ENCODE results near the gene MISP.

MISP gene

DNA sequence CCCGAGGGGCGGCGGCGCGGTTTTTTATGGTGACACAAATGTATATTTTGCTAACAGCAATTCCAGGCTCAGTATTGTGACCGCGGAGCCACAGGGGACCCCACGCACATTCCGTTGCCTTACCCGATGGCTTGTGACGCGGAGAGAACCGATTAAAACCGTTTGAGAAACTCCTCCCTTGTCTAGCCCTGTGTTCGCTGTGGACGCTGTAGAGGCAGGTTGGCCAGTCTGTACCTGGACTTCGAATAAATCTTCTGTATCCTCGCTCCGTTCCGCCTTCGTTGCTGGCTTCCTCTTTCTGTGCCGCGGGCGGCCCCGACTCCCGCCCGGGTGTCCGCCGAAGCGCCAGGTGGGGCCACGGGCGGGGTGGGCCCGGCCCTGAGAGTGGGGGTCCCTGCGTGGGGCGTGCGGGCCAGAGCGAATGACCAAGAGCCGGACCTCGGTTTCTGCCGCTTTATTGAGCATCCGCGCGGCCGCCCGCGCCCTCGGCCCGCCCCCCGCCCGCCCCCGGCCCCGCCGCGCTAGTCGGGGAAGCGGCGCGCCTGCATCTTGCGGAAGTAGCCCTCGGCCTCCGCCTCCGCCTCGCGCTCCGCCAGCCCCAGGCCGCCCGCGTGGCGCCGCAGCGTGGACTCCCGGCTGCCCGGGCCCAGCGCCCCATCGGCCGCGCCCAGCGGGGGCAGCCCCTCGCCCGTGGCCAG lies 61.3 kb downstream of the MISP start:
- DNase-seq: no peak

DNA sequence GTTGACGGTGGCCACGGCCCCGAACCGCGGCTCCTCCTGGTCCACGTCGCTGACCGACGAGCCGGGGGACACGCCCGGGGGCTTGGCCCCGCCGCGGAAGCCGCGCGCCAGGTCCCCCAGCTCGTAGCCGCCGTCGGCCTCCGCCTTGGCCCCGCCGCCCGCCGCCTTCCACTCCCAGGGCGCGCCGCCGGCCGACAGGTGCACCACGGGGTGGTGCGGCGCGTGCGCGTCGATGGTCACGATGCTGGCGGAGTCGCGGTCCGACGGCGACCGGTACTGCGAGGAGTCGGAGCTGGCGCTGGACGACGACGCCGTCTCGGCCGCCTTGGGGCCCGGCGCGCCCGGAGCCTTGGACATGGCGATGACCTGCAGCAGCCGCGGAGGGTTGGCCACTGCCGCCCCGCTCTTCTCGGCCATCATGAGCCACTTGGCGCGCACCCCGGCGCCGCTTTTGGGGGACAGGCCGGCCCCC lies 61.9 kb downstream of the MISP start:
- DNase-seq: no peak

GRCh38 chr19:813219-814151 lies 62.6 kb downstream of the MISP start:
- DNase-seq: no peak
